GM18502 (cell line): Measurements from ENCODE around the gene C1GALT1.
"Not testable (repeated sequence)": the region's sequence is repeated elsewhere in the genome, so short reads cannot be mapped to it uniquely, and the experiment has no call there.

Experiments
- ATAC-seq: cut with Tn5 transposase; IDR thresholded peaks from one replicate; pipeline ENCODE4 v1.9.1; 2021; ENCODE audit warnings: mild to moderate bottlenecking; ENCODE audit not compliant: unreplicated experiment, poor library complexity

C1GALT1 gene

DNA sequence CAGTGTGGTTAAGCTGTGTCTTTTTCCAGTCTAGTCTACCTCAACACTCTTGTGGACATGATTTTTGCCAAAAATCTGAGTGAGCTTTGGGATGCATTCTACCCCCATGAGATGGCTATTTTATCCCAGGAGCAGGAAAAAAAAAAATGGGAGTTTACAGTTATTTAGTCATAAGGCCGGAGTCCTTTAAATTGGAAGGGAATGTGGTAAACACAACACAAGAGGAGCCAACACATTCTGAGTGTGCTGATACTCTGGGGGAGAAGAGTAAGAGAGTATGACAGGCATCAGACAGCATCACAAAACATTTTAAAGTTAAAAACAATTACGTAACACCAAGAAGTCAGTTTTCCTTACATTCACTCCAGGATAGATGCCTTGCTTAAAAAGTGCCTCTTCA is 46.1 kb downstream of the C1GALT1 start:
- no peak for ATAC-seq

DNA sequence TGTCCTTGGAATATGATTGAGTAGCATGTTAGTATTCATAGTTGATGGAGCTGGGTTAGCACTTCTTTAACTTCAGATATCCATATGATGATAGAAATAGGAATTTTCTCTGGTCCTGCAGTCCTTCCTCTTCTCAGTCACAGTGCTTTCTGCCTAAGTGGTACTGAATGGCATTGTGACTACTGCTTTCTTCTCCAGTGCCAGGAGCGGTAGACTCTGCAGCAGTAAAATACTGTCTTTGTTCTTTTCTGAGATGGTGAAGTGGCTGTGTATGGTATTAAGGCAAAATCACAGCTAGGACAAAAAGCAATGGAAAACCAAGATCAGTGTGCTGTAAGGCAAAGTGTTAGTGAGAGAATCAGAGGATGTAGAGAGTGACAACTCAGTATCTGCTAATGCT is 46.6 kb downstream of the C1GALT1 start:
- ATAC-seq: no peak

DNA sequence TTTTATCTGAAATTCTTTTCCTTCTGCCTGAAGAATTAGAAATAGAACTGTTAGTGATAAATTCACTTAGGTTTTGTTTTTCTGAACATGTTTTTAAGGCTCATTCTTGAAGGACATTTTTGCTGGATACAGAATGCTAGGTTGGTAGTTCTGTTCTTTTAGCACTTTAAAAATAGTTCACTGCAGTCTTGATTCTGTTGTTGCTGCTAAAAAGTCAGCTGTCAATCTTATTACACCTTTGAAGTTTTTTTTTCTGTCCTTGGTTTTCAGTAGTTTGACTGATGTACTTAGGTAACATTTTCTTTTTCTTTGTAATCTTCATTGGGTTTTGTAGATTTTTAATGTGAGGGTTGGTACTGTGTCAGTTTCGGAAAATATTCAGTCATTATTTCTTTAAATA is 48.7 kb downstream of the C1GALT1 start:
- ATAC-seq: no peak

DNA sequence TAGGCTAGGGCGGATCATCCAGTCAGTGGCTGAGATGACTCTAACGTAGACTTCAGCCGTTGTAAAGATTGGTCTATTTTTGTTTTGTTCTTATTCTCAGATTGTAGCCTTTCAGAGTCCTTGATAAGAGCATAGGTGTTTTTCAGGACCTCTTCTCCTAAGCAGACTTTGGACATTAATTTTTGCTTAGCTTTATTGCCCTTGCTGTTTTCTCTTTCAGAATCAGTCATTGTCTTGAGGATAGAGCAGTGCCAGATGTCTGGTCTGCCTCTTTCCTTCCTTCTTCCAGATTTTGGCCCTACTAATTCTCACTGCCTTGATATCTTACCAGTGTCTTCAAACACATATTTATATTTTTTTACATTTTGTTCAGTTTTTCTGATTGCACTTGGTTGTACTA is 49.5 kb downstream of the C1GALT1 start:
- peak; percentile 48 for ATAC-seq

DNA sequence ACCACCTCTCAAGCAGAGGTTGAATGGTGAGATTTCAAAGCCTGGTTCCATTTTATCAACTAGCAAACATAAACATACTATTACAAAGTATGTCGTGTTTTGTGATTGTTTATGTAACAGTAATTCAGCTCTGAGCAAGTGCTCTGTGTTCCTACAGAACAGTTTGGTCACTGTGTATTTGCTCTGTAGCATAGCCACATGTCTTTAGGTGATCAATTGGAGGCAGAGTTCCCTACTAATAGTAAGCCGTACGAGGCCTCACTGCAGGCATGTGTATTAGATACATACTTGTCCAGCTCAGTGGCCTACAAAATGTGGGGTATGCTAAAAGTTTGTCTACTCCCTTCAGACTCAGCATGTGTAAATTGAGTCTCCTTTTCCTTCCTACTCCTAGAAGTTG is 53.0 kb downstream of the C1GALT1 start:
- ATAC-seq: no peak

DNA sequence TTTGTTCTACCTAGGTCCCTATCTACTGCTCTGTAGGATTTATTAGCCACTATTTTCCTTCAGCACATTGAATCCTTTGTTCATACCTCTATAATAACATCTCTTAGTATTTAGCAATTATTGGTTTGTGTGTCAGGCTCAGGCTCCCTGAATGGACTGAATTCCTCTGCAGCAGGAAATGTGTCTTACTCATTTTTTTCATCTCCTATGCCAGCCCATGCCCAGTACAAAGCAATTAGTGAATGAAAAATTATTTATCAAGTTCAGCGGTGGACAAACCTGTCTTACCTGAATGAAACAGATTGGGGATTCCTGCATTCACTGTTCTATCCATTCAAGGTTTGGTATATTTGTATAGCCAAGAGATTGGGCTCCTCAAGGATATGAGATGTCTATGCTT is 53.7 kb downstream of the C1GALT1 start:
- no peak for ATAC-seq

DNA sequence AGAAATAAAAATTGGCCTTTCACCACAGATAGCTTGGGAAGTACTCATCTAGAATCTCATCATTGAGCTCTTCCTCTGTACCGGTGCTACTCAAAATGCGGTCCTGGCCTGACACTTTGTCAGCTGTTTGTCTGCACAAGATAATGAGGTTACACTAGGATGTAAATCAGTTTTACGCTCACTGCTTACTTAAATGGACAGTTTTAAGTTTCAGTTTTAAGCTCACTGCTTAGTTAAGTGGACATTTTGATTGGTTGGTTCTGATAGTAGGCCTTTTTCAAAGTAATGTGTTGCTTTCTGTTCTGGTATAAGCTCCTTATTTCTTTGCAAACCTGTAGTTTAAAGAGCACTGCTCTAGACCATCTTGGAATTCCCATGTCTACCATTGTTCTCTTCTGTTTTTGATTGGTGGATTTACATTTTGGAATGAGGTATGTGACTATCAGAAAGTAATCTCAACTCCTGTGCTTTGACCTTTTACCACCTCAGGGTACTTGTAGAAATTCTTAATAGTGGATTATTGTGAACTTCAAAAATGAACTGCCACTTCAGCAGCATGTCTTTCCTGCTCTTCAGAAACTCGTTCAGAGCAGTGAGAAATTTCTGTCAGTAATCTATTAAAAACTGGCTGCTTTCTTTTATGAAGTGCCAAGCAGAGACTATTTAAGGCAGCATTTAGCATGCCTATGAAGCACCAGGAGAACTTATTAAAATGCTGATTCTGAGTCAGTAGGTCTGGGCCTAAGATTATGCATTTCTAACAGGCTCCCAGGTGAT is 55.0 kb downstream of the C1GALT1 start:
- no peak for ATAC-seq

DNA sequence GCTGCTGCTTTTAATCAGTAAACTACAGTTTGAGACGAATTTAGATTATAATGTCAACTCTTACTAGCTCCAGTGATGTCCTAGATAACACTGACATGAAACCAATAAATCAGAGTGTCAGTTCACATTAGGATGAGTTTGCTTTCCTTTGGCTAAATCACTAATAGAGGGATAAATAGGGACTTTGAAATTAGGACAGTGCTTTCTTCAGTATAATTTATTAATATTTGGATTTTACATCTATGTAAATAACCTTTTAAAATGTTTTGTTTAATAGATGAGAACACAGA is 55.6 kb downstream of the C1GALT1 start:
- no peak for ATAC-seq

DNA sequence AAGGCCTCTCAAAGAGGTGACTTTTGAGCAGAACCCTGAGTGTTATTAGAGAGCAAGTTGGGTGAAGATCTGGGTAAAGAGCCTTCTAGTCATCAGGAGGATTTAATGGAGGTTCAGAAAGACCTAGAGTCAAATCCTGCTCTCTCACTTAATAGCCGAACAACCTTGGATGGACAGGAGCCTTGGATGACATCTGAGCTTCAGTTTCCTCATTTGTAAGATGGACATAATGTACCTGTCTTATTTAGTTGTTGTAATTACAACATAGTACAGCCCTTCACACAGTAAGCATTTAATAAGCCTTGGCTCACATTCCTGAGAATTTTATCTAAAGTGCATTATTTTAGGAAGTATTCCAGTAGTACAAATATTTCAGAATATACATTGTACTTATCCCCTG is 57.0 kb downstream of the C1GALT1 start:
- ATAC-seq: no peak

DNA sequence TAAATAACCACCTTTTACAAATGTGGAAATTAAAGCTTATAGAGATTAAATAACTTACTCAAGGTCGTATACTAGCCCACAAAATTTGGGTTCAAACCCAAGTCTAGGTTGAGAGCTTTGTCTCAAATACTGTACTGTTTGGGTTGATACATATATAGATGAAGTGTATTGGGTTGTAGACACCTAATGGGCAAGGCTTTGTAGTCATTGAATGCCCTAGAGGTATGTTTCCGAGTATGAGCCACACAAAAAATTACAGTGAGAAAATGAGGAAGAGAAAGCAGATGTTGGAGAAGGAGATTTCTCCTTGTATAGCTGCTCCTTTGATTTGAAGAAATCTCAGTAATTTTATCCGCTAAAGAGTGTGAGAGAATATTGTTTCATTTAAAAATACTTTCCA is 60.6 kb downstream of the C1GALT1 start:
- ATAC-seq: peak; percentile 51

DNA sequence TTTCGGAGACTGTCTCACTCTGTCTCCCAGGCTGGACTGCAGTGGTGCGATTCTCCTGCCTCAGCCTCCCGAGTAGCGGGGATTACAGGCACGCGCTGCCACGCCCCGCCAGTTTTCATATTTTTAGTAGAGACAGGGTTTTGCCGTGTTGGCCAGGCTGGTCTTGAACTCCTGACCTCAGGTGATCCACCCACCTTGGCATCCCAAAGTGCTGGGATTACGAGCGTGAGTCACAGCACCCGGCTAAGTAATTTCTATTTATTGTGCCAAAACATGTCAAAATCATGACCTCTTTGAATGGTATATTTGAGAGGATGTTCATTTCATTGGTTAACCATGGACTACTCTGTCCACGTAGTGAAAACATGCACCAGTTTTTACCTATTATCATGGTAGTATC is 62.9 kb downstream of the C1GALT1 start:
- ATAC-seq: not testable (repeated sequence)

DNA sequence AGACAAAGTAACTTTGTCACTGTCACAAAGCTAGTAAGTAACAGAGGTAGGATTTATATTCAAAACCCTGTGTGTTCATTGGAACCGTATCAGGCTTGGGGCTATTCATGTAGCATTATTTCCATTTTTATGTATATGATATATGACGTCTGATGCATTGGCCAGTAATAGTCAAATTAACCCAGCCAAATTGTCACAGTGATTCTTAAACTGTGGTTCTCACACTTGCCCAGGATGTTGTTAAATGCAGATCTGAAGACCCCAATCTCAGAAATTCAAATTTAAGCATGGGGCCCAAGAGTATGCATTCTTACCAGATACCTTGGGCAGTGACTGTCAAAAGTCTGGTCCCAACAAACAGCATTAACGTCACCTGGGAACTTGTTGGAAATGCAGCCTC is 63.9 kb downstream of the C1GALT1 start:
- ATAC-seq: no peak

DNA sequence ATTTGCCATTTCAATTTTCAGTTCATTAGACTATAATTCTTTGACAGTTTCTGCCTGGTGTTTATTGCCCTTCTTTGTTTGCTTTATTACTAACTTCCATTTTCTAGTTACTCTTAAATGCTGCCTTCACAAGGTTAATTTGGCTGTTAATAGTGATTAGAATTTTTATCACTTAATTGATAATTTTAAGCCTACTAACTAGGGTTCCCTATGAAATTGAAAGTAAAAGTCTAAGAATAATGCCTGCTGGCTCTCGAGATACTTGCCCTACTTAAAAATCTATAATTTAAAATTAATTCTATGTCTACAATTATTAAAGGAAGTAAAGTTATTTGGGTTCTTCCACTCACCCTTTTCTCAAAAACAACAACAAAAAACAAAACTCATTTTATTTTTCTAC is 65.3 kb downstream of the C1GALT1 start:
- no peak for ATAC-seq

DNA sequence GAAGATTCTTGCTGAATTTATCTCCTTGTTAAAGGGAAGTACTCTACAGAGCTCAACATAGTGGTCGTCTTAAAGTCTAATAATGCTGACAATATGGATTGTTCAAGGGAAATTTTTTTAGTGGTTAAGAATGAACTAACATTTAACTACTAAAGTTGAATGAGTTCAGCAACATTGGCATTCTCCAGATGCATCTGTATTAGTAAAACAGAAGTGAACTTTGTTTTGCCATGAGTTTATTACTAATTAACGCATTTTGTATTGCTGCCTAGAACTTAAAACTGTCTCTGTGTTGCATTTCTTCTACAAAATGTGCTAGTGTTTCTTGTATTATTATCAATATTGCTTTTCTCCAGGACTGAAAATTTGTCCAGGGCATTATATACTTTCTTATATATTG is 67.5 kb downstream of the C1GALT1 start:
- no peak for ATAC-seq

DNA sequence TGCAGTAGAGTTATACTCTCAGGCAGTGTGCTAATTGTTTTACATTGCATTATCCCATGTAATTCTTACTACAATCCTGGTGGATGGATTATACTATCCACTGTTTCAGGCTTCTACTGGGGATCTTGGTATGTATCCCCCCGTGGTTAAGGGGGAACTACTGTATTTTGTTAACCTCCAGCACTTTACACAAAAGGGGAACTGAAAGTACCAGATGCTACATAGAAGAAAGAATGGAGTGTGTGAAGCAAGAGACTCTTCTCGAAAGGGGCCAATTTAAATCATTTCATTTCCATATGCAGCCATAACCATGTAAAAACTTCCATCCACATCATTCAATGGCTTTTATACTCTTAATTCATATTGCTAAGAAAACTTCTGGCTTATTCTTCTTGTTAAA is 69.4 kb downstream of the C1GALT1 start:
- ATAC-seq: peak; percentile 99

DNA sequence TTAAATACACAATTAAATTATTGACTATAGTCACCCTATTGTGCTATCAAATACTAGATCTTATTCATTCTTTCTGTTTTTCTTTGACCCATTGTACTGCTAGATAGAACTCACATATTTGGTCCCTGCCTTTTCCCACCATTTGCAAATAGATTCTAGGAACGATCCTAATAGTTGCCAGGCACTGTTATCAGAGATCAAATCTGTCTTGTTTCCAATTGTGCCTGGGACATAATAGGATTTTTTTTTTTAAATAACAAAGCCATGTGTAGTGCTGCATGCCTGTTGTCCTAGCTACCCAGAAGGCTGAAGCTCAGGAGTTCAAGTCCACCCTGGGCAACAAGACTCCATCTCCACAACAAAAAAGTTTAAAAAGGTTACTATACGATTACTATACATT is 72.0 kb downstream of the C1GALT1 start:
- ATAC-seq: no peak

DNA sequence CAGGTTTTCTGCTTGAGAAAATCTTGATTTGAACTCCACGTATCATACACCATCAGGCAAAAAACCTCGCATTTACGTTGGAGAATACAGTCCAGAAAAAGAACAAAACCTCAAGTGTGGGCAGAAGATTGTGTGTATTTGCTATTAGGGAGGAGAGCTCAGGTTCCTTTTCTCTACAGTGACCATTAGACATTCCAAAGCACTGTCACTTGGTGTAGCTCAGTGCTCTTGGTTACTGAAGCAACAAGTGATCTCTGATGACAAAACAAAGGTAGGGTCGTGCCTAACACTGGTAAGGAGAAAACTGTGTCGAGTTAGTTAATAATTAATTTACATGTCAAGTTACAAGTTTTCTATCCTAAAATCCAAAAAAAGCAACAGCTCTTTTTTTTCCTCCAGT is 72.6 kb downstream of the C1GALT1 start:
- no peak for ATAC-seq

DNA sequence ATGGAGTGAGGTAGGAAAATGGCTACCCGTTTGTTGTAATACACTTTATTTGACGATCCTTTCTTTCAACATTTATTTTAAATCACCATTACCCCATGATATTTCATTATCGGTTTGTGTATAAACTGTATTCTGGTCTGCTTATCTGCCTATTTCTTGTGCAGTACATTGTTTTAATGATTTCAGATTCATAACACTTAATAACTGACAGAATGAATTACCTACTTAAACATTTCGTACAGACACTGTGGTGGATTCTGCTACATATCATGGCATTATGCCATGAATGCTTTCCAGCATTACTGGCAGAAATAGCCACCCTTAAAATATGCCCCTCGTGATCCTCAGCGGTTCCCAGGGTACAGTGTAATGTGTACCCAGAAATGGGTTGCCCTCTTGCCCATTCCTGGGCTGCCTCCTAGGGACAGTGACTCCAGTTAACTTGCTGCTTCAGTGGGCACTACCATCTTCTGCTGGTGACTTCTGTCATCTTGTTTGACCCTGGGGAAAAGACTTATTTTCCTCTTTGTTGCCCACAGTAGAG is 74.5 kb downstream of the C1GALT1 start:
- ATAC-seq: no peak

DNA sequence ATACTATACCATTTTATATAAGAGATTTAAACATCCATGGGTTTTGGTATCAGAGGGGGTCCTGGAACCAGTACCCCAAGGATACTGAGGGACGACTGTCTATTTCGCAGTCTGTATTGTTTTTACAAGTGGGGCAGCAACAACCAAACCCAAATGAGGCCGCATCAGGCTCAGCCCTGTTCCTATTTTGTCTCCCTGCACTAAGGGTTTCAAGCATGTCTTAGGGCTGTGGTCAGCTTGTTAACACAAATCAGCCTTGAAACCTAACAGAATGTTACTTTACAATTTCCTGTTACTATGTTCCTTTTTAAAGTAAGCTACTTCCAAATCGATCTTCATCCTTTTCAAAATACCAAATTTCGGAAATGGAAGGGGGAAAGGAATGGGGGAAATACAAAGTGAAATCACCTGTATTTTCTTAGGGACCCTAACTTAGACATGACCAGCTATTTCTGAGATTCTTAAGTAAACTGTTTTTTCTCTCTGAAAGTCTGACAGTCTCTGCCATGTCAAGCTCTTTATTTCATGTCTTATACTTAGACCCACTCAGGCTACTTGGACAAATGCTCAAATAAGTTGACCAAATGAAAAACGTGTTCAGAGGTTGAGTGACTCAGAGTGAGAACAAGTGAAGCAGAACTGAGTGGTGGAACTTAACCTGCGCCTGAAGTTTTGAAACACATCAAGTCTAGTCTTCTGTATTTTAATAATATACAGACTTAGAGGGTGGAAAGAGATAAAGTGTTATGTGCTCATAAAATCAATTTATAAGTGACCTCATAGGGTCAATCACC is 75.8 kb downstream of the C1GALT1 start:
- peak; percentile 95 for ATAC-seq

DNA sequence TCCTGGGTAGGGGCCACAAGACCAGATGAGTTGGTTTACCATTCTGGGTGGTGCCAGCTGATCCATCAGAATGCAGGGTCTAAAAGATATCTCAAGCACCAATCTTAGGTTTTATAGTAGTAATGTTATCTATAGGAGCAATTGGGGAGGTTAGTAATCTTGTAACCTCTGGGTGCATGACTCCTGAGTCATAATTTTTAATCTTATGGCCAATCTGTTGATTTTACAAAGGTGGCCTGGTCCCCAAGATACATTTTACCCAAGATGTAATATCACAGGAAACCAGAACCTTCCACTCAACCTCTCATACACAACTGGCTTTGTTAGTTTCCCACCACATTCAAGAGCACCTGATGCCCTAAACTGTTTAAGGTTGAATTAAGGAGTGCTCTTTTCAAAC is 79.5 kb downstream of the C1GALT1 start:
- no peak for ATAC-seq

DNA sequence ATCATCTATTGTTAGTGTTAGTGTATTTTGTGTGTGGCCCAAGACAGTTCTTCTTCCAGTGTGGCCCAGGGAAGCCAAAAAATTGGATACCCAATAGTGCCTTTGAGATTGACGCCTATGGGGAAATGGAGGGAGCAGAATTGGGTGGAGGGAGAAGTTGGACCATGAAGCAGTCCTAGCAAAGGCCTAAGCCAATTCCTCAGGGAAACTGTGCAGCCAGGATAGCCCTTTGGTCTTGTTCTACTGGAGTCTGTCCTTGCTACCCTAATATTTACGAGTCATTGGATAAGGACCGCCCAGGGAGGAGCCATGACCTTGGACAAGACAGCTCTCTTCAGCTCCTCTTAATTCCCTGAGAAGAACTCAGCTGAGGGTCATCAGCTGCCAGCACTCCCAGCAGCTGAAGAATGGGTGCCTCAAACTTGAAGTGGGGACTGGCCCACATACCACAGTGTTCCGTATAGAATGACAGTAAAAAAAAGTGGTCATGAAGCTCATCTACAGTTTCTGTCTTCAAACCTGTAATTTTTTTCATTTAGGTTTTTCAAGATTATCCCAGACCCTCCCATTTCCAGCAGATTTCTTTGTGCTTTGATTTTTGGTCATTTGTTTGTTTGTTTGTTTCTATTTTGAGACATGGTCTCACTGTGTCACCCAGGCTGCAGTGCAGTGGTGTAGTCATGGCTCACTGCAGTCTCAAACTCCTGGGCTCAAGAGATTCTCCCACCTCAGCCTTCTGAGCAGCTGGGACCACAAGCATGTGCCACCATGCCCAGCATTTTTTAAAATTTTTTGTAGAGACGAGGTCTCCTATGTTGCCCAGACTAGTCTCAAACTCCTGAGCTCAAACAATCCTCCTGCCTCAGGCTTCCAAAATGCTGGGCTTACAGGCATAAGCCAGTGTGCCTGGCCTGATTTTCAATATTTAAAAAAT is 81.2 kb downstream of the C1GALT1 start:
- ATAC-seq: no peak
